ENCODE data around the gene MYLK2.
"Not testable (repeated sequence)": the region's sequence is repeated elsewhere in the genome, so short reads cannot be mapped to it uniquely, and the experiment has no call there.

The MYLK2 gene

GRCh38 chr20:31819083-31819784 is at the start of gene MYLK2:
Gene MYLK2 (plus strand): TSS chr20:31819356. CDS start chr20:31819581, 225 bp downstream.
- no peak for DNase-seq (ENCODE audit: low spot score)

- DNase-seq (ENCODE audit: low spot score), result no peak
Measured at GRCh38 chr20:31769681-31770080, 49.5 kb upstream of the MYLK2 start.

DNA sequence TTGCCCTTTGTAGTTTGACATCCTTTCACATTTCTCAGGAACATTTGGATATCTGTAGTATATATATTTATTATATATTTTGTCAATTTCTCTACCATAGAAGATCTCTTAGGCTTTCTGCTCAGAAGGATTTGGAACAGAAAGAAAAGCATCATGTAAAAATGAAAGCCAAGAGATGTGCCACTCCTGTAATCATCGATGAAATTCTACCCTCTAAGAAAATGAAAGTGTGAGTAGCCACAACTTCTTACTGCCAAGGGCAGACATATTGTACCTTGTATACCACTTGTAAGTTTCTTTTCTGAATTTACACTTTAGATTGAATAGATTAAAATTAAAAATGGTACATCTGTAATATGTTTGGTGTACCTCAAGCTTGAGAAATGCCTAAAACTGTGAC is 48.9 kb upstream of the MYLK2 start:
- no peak for DNase-seq (ENCODE audit: low spot score)

DNA sequence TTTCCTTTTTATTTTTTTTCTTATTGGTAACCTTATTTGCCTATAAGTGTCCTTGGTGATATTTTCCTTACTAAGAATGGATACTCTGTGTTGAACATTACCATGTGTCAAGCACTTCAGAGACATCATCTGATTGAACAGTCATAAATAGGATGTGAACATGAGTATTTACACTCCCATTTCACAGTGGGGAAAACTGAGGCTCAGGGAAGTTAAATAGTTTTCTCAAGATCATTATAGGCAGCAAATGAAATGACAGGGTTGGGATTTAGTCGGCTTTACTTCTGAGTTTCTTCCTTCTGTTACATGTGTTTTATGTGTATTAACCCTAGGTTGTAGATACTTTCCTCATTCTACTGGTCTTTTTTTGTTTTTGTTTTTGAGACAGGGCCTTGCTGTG is 44.7 kb upstream of the MYLK2 start:
- no peak for DNase-seq (ENCODE audit: low spot score)

DNA sequence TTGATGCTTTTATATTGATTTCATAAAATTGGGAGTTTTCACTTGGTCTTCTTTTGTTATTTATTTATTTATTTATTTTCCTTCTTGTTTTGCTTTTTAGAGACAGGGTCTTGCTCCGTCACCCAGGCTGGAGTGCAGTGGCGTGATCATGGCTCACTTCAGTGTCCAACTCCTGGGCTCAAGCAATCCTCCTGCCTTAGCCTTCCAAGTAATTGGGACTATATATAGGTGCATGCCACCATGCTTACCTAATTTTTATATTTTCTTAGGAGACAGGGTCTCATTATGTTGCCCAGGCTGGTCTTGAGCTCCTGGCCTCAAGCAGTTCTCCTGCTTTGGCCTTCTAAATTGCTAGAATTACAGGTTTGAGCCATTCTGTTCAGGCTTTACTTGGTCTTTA is 38.3 kb upstream of the MYLK2 start:
- no peak for DNase-seq (ENCODE audit: low spot score)

DNA sequence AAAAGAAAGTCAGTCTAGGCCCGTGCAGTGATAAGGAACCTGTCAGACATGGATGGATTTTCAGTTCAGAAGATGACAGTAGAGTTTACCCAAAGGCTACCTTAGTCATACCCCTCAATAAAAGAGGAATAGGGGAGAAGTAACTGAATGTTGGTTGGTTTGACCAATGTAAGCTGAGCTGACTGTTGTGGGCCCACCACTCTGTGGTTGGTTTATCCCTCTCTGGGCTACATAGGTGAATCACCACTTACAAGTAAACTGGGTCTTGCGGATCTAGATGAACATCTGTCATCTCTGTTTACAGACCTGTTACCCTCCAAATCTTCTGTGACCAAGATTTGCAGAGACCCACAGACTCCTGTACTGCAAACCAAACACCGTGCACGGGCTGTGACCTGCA is 37.2 kb upstream of the MYLK2 start:
- no peak for DNase-seq (ENCODE audit: low spot score)

DNA sequence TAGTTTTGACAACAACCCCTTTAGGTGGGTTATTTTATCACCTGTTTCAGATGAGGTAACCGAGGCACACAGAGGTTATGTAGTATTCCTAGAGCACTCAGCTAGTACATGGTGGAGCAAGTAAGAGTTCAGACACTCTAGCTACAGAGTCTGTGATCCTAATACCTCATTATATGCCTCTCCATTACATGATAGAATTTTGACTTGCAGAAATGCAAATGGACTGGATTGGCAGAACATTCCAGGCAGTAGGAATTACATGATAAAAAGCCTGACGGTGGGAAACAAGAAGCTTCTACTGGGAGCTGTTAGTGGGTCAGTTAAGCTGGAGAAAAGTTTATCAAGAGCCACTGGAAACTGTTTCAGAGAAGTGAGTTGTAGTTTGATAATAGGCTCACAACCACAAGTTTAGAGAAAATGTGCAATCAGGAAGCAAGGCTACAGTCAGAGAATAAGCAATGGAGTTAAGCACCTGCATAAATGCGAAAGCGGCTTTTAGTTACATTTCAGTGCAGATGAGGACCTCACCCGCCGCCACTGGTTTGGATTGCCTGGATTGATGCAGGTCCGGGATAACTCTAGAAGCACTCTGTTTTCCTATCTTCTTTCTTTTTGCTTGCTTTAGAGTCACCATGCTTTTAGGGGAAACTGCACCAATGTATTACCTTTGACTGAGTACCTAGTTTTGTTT is 34.7 kb upstream of the MYLK2 start:
- DNase-seq (ENCODE audit: low spot score), result no peak

DNA sequence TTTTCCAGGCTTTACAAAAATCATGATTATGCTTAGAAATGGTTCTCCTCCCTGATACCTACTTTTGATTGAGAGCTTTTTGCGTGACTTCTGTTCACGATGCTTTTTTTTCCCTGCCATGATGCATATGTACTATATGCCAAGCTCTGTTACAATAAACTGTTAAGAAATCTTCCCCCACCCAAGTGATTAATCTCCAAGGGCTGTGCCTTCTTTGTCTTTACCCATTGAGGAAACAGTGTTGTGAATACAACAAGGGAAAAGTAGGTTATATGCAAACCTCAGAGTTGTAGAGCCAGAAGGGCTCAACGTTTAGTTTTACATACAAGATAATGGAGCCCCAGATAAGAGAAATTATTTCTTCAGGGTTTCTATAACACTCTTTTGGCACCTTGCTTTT is 34.1 kb upstream of the MYLK2 start:
- no peak for DNase-seq (ENCODE audit: low spot score)

GRCh38 chr20:31788578-31788977 is 30.6 kb upstream of the MYLK2 start:
- DNase-seq (ENCODE audit: low spot score), result peak; percentile 55

DNA sequence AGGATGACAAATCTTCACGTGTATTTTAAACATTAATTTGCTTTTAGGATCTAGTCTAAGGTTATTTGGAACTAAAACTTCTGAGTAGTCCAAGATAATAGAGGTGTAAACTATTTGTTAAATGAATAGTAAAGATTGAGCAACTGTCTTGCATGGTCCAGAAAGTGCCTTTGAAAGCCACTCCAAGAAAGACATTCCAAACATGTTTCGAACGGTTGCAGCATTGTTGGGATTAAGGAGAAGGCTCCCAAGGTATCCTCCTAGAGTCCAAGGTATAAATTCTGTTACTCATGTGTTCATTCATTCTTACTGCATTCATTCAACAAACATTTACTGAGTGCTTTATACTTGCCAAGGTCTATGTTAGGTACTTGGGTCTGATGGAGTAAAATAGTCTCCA is 28.8 kb upstream of the MYLK2 start:
- DNase-seq (ENCODE audit: low spot score), result no peak

GRCh38 chr20:31797364-31797763 is 21.8 kb upstream of the MYLK2 start:
- no peak for DNase-seq (ENCODE audit: low spot score)

DNA sequence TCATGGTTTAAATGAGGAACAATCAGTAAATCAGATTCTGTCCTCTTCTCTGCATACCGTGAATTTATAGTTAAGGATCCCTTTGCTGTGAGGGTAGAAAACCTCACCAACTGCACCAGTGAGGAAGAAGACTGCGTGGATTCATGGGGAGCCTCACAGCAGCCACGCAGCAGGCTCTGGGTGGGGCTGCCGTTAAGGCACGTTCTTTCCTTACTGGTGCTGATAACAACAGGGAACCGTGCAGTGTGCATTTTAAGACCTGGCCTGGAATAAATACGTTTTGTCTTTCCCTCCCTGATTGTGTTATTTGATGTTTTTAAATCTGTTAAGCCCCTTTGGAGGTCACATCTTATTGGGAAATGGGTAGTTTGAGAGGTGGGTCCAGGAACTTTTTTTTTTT is 17.6 kb upstream of the MYLK2 start:
- no peak for DNase-seq (ENCODE audit: low spot score)

DNA sequence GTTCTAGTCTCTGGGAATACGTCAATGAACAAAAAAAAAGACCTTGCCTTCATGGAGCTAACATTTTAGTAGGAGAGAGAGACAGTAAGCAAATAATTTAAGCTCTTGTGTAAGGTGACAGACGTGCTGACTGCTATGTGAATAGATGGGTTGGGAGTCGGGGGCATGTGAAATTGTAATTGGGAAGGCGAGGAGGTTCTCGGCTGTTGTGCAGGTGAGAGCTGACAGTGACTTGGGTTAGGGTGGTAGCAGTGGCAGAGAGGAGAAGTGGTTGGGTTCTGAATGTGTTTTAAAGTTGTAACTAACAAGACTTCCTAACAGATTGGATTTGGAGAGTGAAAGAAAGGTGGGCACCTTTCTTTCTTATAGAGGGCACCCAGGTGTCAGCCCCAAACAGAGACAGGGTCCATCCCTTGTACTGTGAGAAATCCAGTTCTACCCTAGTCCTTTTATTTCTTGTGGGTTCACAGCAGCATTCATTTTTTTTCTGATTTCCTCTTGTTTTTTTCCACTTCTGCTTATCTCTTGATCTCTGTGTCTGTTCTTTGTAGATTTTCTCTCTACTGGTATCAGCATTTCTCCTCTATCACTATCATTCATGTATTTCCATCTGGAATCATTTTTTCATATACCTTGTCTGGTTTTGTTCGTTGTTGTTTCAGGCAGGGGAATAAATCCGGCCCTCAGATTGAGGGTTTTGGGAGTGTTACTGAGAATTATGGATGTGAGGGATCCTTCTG is 15.4 kb upstream of the MYLK2 start:
- no peak for DNase-seq (ENCODE audit: low spot score)

DNA sequence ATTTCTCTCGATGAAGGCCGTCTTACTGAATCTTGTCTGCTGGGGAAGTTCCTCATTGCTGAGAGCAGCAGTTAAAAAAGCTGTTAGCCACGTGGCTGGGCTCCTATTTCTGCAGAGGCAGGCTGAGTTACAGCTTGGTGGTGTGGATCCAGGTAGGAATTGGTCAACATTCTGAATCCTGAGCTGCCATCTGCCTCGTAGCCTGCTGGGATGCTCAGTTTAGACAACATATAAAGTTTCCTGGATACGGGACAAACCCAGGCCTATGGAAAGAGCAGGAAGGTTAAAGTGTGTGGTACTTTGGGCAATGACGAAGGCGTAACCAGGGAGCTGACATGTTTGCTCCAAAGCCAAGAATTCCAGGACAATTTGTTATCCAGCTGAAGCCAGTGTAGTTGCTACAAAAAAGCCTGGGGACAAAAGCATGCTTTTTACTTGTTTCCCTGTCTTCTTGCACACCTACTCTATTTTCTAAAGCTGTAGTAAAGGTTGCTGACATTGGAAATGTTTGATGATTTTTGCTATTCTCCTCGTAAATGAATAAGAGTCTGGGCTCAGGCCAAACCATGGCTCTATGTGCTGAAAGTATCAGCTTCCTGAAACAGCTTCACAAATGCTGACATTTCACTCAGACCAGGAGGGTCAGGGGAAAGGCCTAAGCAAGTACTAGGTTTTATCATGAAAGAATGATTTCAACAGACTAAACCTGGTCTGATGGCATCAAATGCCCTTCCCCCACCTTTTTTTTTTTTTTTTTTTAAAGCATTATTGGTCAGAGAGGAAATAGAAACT is 12.4 kb upstream of the MYLK2 start:
- no peak for DNase-seq (ENCODE audit: low spot score)

- DNase-seq (ENCODE audit: low spot score), result no peak
Measured at GRCh38 chr20:31808481-31808880, 10.7 kb upstream of the MYLK2 start.

GRCh38 chr20:31809661-31810060 is 9.5 kb upstream of the MYLK2 start:
- no peak for DNase-seq (ENCODE audit: low spot score)

- DNase-seq (ENCODE audit: low spot score), result no peak
Measured at GRCh38 chr20:31811198-31811597, 8.0 kb upstream of the MYLK2 start.

DNA sequence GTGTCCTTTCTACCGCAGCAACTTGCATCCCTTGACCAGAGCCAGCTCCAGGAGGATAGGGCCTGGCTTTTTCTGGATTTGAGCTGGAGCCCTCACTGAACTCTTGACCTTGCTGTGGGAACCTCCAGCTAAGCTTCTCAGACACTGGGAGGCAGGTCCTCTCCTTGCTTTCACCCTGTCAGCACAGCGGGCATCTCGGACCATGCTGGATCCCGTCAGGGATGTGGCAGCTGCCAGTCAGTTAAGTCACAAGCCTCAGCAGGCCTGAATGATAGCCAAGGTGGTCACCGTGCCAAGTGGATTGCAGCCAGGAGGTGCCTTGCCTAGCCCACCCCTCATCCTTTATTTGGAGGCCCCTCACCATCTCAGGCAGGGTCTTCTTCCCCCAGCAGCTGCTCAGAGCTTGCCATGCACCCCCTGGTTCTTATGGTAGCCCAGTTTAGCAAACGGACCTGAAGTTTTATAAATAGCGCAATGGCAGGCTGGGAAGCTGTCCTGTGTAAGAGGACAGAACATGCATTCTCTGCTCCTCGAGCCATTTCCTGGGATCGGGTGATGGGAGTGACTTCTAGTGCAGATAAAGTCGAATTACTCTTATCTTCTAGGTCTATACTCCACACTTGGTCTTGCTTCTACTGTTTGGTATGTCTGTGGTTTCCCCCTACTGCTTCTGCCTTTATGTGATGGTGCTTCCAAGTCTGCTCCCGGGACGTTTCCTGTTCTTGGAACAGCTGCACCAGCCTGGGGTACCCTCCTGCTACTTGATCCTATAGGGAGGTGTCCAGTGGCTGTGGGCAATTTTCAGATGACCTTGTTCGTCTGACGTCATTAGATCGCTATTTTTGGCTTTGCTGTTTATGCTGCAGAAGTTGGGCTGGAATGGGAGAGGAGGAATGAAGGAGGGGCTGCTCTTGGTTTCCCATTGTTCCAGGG is 7.1 kb upstream of the MYLK2 start:
- peak; percentile 71 for DNase-seq (ENCODE audit: low spot score)

DNA sequence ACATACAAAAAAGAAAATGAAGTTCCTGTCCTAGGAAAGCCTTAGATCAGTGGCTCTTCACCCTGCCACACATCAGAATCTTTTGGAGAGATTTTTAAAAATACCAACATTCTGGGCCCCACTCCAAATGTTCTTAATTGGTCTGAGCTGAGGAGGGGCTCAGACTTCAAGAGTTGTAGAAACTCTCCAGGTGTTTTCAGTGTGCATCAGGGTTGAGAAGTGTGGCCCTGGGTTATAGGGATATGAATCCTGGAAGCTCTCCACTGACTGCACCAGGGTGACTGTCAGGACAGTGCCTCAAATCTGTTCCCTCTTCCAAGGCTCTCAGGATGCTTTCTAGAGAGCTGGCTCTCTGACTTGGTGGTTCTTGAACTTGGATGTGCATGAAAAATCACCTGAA is 5.5 kb upstream of the MYLK2 start:
- no peak for DNase-seq (ENCODE audit: low spot score)

DNA sequence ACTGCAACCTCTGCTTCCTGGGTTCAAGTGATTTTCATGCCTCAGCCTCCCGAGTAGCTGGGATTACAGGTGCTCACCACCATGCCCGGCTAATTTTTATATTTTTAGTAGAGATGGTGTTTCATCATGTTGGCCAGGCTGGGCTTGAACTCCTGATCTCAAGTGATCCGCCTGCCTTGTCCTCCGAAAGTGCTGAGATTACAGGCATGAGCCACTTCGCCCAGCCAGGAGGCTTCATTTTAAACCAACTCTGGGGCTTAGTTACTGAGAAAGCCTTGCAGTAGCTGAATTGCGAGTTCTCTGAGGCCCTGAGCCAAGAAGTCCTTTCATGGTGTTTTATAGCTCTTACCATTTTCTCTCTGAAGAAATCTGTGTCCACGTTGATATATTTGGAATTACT is 5.0 kb upstream of the MYLK2 start:
- DNase-seq (ENCODE audit: low spot score), result not testable (repeated sequence)

All from AG08396 (cell line).